Esophagus muscularis mucosa (tissue), 3 donors: ENCODE data around the gene KANK3.

Experiments
- POLR2A ChIP-seq: fragments of 450-650 bp; IDR thresholded peaks from one replicate; pipeline ENCODE4 v1.6.1; 2017; ENCODE audit warnings: antibody characterized with exemption, moderate library complexity, mild to moderate bottlenecking, low read depth
- POLR2AphosphoS5 ChIP-seq, 2 donors: sonication (generic); formaldehyde crosslinking; IDR thresholded peaks; one replicate each; pipeline ENCODE4 v1.6.1; 2017; ENCODE audit warnings: antibody characterized with exemption in 2 of 2
- TF ChIP-seq, protein P1 (sequence below), 3 experiments: fragments of 200-600 bp in 2 of 3; fragments of 450-650 bp in 1 of 3; sonication (generic) in 2 of 3; IDR thresholded peaks; one replicate each; pipeline ENCODE4 v1.5.1; 2017 to 2019; ENCODE audit warnings: antibody characterized with exemption in 3 of 3, mild to moderate bottlenecking in 2 of 3, moderate library complexity in 1 of 3

DNA sequence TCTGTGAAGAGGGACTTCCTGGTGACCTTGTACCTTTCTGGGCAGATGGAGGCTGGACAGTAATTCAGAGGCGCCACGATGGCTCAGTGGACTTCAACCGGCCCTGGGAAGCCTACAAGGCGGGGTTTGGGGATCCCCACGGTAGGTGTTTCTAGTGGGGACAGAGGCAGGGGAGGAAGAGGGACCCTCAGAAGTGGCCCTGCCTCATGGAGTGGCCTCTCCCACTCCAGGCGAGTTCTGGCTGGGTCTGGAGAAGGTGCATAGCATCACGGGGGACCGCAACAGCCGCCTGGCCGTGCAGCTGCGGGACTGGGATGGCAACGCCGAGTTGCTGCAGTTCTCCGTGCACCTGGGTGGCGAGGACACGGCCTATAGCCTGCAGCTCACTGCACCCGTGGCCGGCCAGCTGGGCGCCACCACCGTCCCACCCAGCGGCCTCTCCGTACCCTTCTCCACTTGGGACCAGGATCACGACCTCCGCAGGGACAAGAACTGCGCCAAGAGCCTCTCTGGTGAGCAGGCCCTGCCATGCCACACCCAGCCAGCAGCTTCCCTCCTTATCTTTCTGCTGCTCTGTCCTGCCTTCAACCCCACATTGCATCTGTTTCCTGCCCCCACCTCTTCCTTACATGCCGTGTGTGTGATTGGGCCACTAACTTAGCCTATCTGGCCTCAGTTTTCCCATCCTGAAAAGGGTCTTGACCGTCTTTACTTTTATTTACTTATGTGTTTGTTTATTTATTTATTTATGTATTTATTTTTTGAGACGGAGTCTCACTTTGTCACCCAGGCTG lies 28.1 kb upstream of the KANK3 start:
- TF ChIP-seq POLR2AphosphoS5 (IDR thresholded peaks at IDR 0.05) (peak in 1 of 2 donors; percentile 6), POLR2A (no peak)
- TF ChIP-seq, protein P1, sequence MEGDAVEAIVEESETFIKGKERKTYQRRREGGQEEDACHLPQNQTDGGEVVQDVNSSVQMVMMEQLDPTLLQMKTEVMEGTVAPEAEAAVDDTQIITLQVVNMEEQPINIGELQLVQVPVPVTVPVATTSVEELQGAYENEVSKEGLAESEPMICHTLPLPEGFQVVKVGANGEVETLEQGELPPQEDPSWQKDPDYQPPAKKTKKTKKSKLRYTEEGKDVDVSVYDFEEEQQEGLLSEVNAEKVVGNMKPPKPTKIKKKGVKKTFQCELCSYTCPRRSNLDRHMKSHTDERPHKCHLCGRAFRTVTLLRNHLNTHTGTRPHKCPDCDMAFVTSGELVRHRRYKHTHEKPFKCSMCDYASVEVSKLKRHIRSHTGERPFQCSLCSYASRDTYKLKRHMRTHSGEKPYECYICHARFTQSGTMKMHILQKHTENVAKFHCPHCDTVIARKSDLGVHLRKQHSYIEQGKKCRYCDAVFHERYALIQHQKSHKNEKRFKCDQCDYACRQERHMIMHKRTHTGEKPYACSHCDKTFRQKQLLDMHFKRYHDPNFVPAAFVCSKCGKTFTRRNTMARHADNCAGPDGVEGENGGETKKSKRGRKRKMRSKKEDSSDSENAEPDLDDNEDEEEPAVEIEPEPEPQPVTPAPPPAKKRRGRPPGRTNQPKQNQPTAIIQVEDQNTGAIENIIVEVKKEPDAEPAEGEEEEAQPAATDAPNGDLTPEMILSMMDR (IDR thresholded peaks at IDR 0.05) = no peak
